Prostate gland (tissue), 2 donors: ENCODE data around the gene PHF12.

Experiments
- POLR2A ChIP-seq: fragments of 450-650 bp; IDR thresholded peaks from one replicate; pipeline ENCODE4 v1.6.1; 2016; ENCODE audit warnings: antibody characterized with exemption, mild to moderate bottlenecking
- POLR2AphosphoS5 ChIP-seq: sonication (generic); formaldehyde crosslinking; IDR thresholded peaks from one replicate; pipeline ENCODE4 v1.6.1; 2017; ENCODE audit warnings: antibody characterized with exemption
- TF ChIP-seq, protein P1 (sequence below), 4 experiments: fragments of 200-600 bp in 2 of 4; fragments of 450-650 bp in 2 of 4; sonication (generic) in 2 of 4; IDR thresholded peaks; 1 replicate in 3 of 4; 2 replicates in 1 of 4; pipeline ENCODE4 v1.5.1; 2016 to 2019; ENCODE audit warnings: antibody characterized with exemption in 4 of 4, mild to moderate bottlenecking in 2 of 4, moderate library complexity in 2 of 4

DNA sequence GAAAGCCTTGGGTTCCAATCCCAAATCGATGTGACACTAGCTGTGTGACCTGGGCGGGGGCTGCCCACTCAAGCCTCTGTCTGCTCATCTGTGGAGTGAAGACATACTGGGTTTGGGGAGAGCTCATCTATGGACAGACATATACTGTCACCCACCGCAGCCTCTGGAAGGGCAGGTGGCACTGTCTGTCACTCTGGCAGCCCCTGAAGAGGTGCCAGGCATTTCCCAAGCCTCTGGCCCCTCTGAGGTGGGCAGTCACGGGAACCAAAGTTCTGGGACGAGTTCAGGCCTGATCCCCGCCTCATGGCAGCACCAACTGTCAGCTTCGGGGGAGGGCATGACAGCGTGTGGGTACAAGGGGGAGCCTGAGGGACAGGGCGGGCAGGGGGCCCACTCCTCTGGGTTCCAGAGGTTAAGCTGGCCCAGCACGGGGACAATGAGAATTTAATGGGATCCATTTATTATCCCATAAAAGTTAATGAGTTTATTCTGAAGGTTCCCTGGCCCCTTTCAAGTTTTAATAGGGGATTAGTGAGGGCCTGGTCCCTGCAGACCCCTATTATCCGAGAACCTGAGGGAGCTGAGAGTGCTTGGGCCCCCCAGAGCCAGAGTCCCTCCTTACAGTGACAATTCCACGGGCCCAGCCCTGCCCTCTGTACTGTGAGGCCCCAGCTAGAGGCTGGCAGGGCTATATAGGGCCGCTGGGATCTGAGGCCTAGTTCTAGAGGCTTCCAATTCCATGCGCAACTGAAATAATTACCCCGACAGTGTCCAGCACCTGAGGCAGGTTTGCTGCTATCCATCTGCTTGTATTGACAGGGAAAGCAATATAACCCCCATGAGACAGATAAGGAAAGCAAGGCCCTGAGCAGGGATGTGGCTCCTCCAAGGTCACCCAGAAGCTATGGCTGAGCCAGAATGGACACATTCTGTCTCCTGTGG is 35.7 kb upstream of the PHF12 start:
- TF ChIP-seq POLR2A (no peak), POLR2AphosphoS5 (no peak)
- TF ChIP-seq, protein P1, sequence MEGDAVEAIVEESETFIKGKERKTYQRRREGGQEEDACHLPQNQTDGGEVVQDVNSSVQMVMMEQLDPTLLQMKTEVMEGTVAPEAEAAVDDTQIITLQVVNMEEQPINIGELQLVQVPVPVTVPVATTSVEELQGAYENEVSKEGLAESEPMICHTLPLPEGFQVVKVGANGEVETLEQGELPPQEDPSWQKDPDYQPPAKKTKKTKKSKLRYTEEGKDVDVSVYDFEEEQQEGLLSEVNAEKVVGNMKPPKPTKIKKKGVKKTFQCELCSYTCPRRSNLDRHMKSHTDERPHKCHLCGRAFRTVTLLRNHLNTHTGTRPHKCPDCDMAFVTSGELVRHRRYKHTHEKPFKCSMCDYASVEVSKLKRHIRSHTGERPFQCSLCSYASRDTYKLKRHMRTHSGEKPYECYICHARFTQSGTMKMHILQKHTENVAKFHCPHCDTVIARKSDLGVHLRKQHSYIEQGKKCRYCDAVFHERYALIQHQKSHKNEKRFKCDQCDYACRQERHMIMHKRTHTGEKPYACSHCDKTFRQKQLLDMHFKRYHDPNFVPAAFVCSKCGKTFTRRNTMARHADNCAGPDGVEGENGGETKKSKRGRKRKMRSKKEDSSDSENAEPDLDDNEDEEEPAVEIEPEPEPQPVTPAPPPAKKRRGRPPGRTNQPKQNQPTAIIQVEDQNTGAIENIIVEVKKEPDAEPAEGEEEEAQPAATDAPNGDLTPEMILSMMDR (IDR thresholded peaks at IDR 0.05): no peak
